WERI-Rb-1 (cell line): Measurements from ENCODE around the gene RNF207.

ENCODE experiments used
- DNase-seq: peaks from one replicate; pipeline ENCODE4 v3.0.0-alpha.2; 2020
- H3K27ac ChIP-seq: fragments of 250-450 bp; sonication (Bioruptor Pico); 2 replicates; pipeline ENCODE4 v1.5.1; 2020; ENCODE audit warnings: mild to moderate bottlenecking, moderate library complexity
- H3K27me3 ChIP-seq: fragments of 250-450 bp; sonication (Bioruptor Pico); 2 replicates; pipeline ENCODE4 v1.5.1; 2021; ENCODE audit warnings: mild to moderate bottlenecking, low read depth, moderate library complexity; ENCODE audit not compliant: insufficient read depth, severe bottlenecking
- H3K36me3 ChIP-seq: fragments of 250-450 bp; sonication (Bioruptor Pico); 2 replicates; pipeline ENCODE4 v1.5.1; 2020; ENCODE audit warnings: mild to moderate bottlenecking, moderate library complexity
- H3K4me3 ChIP-seq: 2 replicates; pipeline ENCODE4 v1.5.1; 2011; ENCODE audit warnings: low read depth, mild to moderate bottlenecking, control low read depth, low read length
- H3K9me3 ChIP-seq: fragments of 250-450 bp; sonication (Bioruptor Pico); 2 replicates; pipeline ENCODE4 v1.5.1; 2021; ENCODE audit warnings: mild to moderate bottlenecking, moderate library complexity; ENCODE audit not compliant: severe bottlenecking
- TF ChIP-seq, protein P1 (sequence below): IDR thresholded peaks from 2 replicates; pipeline ENCODE4 v1.5.1; 2011; ENCODE audit warnings: low read depth, mild to moderate bottlenecking, control low read depth, inconsistent platforms, low read length

The RNF207 gene

DNA sequence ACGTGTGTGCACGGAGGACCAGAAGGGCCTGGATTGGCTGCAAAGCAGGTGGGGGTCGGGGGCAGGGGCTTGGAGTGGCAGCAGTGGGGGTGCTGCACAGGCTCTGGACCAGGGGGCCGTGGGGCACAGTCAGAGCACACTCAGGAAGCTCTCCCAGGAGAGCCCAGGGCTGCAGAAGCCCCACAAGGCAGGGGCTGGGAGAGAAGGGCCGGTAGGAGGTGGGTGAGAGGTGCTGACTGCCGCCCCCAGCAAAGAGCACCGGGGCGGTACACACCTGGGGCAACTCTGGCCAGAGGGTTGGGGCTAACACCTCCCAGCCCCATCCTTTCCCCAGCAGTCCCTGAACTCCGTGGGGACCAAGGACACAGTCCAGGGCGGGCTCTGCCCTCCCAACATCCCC is 39.7 kb upstream of the RNF207 start:
- Histone ChIP-seq H3K4me3 (no peak overlapping the region), H3K9me3 (no peaks in the 10 kb centered on the region), H3K36me3 (no peaks in the 10 kb centered on the region), H3K27me3 (no peaks in the 10 kb centered on the region), H3K27ac (no peak overlapping the region)
- TF ChIP-seq, protein P1, sequence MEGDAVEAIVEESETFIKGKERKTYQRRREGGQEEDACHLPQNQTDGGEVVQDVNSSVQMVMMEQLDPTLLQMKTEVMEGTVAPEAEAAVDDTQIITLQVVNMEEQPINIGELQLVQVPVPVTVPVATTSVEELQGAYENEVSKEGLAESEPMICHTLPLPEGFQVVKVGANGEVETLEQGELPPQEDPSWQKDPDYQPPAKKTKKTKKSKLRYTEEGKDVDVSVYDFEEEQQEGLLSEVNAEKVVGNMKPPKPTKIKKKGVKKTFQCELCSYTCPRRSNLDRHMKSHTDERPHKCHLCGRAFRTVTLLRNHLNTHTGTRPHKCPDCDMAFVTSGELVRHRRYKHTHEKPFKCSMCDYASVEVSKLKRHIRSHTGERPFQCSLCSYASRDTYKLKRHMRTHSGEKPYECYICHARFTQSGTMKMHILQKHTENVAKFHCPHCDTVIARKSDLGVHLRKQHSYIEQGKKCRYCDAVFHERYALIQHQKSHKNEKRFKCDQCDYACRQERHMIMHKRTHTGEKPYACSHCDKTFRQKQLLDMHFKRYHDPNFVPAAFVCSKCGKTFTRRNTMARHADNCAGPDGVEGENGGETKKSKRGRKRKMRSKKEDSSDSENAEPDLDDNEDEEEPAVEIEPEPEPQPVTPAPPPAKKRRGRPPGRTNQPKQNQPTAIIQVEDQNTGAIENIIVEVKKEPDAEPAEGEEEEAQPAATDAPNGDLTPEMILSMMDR, result no peak
- DNase-seq, result no peak

GRCh38 chr1:6166655-6167390 is 39.1 kb upstream of the RNF207 start:
- no peaks in the 10 kb centered on the region for H3K9me3 ChIP-seq
- H3K27ac ChIP-seq, result no peak overlapping the region
- DNase-seq, result no peak
- no peaks in the 10 kb centered on the region for H3K27me3 ChIP-seq
- no peak overlapping the region for H3K4me3 ChIP-seq
- no peaks in the 10 kb centered on the region for H3K36me3 ChIP-seq
- TF ChIP-seq, protein P1, result no peak

DNA sequence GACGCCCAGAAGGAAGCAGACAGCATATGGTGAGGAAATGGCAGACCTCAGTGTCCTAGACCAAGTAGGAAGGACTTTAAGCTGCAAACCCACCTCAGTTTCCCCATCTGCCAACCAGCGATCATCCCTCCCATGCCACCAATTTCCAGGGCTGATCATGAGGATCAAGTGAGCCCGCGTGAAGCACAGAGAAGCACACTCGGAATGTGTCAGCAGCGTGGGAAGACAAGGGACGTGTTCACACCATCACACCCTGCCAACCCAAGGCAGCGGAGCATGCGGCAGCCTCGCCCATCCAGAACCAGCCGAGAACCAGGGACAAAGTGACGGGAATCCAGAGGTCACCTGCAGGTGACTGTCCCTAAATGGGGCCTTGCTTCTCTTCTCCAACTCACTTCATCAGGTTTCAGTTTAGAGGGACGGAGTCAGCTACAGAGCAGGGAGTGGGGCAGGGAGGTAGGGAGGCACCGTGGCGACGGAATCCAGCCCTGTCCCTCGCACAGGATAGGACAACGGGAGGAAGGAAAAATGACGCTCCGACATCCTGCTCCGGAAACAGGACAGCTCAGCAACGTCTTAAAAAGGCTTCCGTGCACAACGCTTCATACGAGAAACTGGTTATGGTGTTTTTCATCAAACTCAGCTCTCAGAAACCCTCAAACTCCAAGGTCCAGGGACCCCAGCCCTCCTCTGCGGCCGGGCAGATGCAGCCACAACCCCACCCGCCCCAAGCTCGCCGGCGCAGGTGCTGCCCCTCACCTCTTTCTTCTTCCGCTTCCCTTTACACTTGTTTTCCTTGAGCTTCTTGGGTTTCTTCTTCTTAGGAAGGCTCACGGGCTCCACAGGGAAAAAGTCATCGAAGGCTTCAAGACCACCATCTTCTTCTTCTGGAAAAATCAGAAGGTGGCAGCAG is 38.3 kb upstream of the RNF207 start:
- Histone ChIP-seq H3K9me3 (no peaks in the 10 kb centered on the region), H3K4me3 (no peak overlapping the region), H3K36me3 (no peaks in the 10 kb centered on the region), H3K27ac (no peak overlapping the region), H3K27me3 (no peaks in the 10 kb centered on the region)
- no peak for DNase-seq
- TF ChIP-seq, protein P1, result no peak

GRCh38 chr1:6168947-6169586 is 36.9 kb upstream of the RNF207 start:
- H3K27me3 ChIP-seq, result no peaks in the 10 kb centered on the region
- H3K36me3 ChIP-seq, result no peaks in the 10 kb centered on the region
- TF ChIP-seq, protein P1, result no peak
- no peak overlapping the region for H3K27ac ChIP-seq
- no peak overlapping the region for H3K4me3 ChIP-seq
- no peaks in the 10 kb centered on the region for H3K9me3 ChIP-seq
- no peak for DNase-seq

GRCh38 chr1:6170116-6170741 is 35.7 kb upstream of the RNF207 start:
- TF ChIP-seq, protein P1, result no peak
- Histone ChIP-seq H3K27ac (no peak overlapping the region), H3K9me3 (no peaks in the 10 kb centered on the region), H3K4me3 (no peak overlapping the region), H3K36me3 (no peaks in the 10 kb centered on the region), H3K27me3 (no peaks in the 10 kb centered on the region)
- DNase-seq, result no peak
